Endothelial cell of umbilical vein (primary cell): ENCODE data around the gene TMEM161A. TPM values are rescaled to one million over a fixed set of nuclear protein-coding genes. Genes with fewer than 3 reads are reported as not detected.
"Not testable (repeated sequence)": the region's sequence is repeated elsewhere in the genome, so short reads cannot be mapped to it uniquely, and the experiment has no call there.

ENCODE experiments used
- BruUV-seq: library from RNA; stranded (reverse); fragments of 400-500 nt; replicated peaks from 2 replicates; lab custom pipeline; 2021; lab: Mats Ljungman, UMichigan
- CTCF ChIA-PET: fragments of 300-600, 350-600 bp; sonication (Branson Sonifier 250); formaldehyde crosslinking; loops from one replicate; lab custom pipeline; 2021; ENCODE audit warnings: antibody characterized with exemption, inconsistent platforms; lab: Charles Lee
- POLR2A ChIA-PET: fragments of 300-600, 350-600 bp; sonication (Branson Sonifier 250); formaldehyde crosslinking; loops from one replicate; lab custom pipeline; 2021; ENCODE audit warnings: antibody characterized with exemption, inconsistent platforms; lab: Charles Lee
- DNase-seq: peaks from one replicate; pipeline ENCODE4 v3.0.0-alpha.2; 2011; ENCODE audit warnings: low read depth, low spot score
- FAIRE-seq: peaks from 2 replicates; lab custom pipeline; 2011; peaks lifted over from hg19 to GRCh38; lab: Jason Lieb, UNC
- H2AFZ ChIP-seq: 2 replicates; pipeline ENCODE4 v1.6.0; 2012; ENCODE audit warnings: low read depth, low read length, control low read depth, inconsistent platforms
- H3K27ac ChIP-seq: 2 replicates; pipeline ENCODE4 v1.5.1; 2011; ENCODE audit warnings: low read depth, mild to moderate bottlenecking, control low read depth, low read length, moderate library complexity; ENCODE audit not compliant: insufficient read depth
- H3K27me3 ChIP-seq, 2 experiments: 2 replicates each; pipeline versions ENCODE4 v1.6.0 to v1.6.1; 2011; ENCODE audit warnings: low read length in 2 of 2, mixed read lengths in 1 of 2; ENCODE audit not compliant: control insufficient read depth in 2 of 2, insufficient read depth in 2 of 2
- H3K36me3 ChIP-seq, 2 experiments: 2 replicates in 1 of 2; 3 replicates in 1 of 2; pipeline ENCODE4 v1.5.1; 2011; ENCODE audit warnings: low read length in 2 of 2, mild to moderate bottlenecking in 1 of 2, moderate library complexity in 1 of 2; ENCODE audit not compliant: control insufficient read depth in 2 of 2, insufficient read depth in 2 of 2; ENCODE audit errors: extremely low read depth in 1 of 2
- H3K4me1 ChIP-seq: 3 replicates; pipeline ENCODE4 v1.5.1; 2011; ENCODE audit warnings: mild to moderate bottlenecking, low read length; ENCODE audit not compliant: control insufficient read depth, insufficient read depth; ENCODE audit errors: extremely low read depth
- H3K4me2 ChIP-seq: 2 replicates; pipeline ENCODE4 v1.6.1; 2011; ENCODE audit warnings: low read length, control low read depth, mixed read lengths; ENCODE audit not compliant: insufficient read depth
- H3K4me3 ChIP-seq, 3 experiments: fragments of 200-600 bp in 1 of 3; sonication (generic), shearing (Covaris generic) in 1 of 3; replicated peaks in 1 of 3; 2 replicates each; pipeline ENCODE4 v1.5.1; 2011 to 2016; ENCODE audit warnings: control low read depth in 3 of 3, low read length in 3 of 3, mild to moderate bottlenecking in 2 of 3, inconsistent platforms in 1 of 3, low read depth in 1 of 3, moderate library complexity in 1 of 3; ENCODE audit not compliant: insufficient read depth in 1 of 3
- H3K79me2 ChIP-seq: 2 replicates; pipeline ENCODE4 v1.6.0; 2012; ENCODE audit warnings: low read length, inconsistent platforms; ENCODE audit not compliant: control insufficient read depth, insufficient read depth
- H3K9ac ChIP-seq: replicated peaks from 2 replicates; pipeline ENCODE3; 2011; ENCODE audit warnings: low read length, control low read depth; ENCODE audit not compliant: insufficient read depth; ENCODE audit errors: extremely low read depth
- H3K9me1 ChIP-seq: replicated peaks from 3 replicates; pipeline ENCODE4 v1.6.0; 2011; ENCODE audit warnings: mild to moderate bottlenecking, low read length; ENCODE audit not compliant: control insufficient read depth, insufficient read depth; ENCODE audit errors: extremely low read depth
- H3K9me3 ChIP-seq: replicated peaks from 2 replicates; pipeline ENCODE4 v1.5.1; 2012; ENCODE audit warnings: low read length, inconsistent platforms; ENCODE audit not compliant: control insufficient read depth, insufficient read depth
- H4K20me1 ChIP-seq: replicated peaks from 2 replicates; pipeline ENCODE3; 2011; ENCODE audit warnings: mild to moderate bottlenecking, low read length; ENCODE audit not compliant: control insufficient read depth, insufficient read depth; ENCODE audit errors: extremely low read depth
- EZH2 ChIP-seq: IDR thresholded peaks from 2 replicates; pipeline ENCODE4 v1.6.1; 2012; ENCODE audit warnings: borderline replicate concordance, low read depth, mild to moderate bottlenecking, moderate library complexity, low read length, inconsistent platforms; ENCODE audit not compliant: severe bottlenecking
- FOS ChIP-seq: IDR thresholded peaks from 2 replicates; pipeline ENCODE4 v1.6.1; 2011; ENCODE audit warnings: mild to moderate bottlenecking, low read length, moderate library complexity, borderline replicate concordance; ENCODE audit not compliant: insufficient read depth
- GATA2 ChIP-seq: IDR thresholded peaks from 2 replicates; pipeline ENCODE4 v1.7.0; 2011; ENCODE audit warnings: low read depth, mild to moderate bottlenecking, moderate library complexity, mixed read lengths, low read length; ENCODE audit not compliant: insufficient read length, insufficient read depth
- JUN ChIP-seq: IDR thresholded peaks from 2 replicates; pipeline ENCODE4 v1.6.1; 2011; ENCODE audit warnings: borderline replicate concordance, low read depth; ENCODE audit not compliant: insufficient read length, insufficient read depth
- MYC ChIP-seq: IDR thresholded peaks from one replicate; pipeline ENCODE4 v1.6.1; 2011; ENCODE audit warnings: mild to moderate bottlenecking, low read depth, low read length
- POLR2A ChIP-seq: IDR thresholded peaks from 2 replicates; pipeline ENCODE4 v1.6.1; 2012; ENCODE audit warnings: low read depth, mild to moderate bottlenecking, control low read depth, low read length
- POLR2AphosphoS5 ChIP-seq: IDR thresholded peaks from 2 replicates; pipeline ENCODE4 v1.6.1; 2012; ENCODE audit warnings: low read depth, mild to moderate bottlenecking, control low read depth, low read length, moderate library complexity; ENCODE audit not compliant: insufficient read depth
- dilution Hi-C: fragments of 300-500 bp; cut with MboI; formaldehyde crosslinking; loops from one replicate; pipeline ENCODE4 v1.15.0; 2019; ENCODE audit warnings: low sequenced_read_pairs; ENCODE audit not compliant: extremely low pct_ligation_motif_present
- intact Hi-C: fragments of 100-400 bp; cut with micrococcal nuclease; formaldehyde crosslinking; loops from one replicate; pipeline ENCODE4 v1.10.0; 2022
- polyA plus RNA-seq, 4 experiments: library from polyadenylated mRNA; depleted of rRNA in 3 of 4; stranded (reverse) in 3 of 4; unstranded in 1 of 4; fragments of >200 nt; gene quantifications; 2 replicates each; pipeline versions ENCODE4 v1.2.1 to v1.2.3, GENCODE V29; 2011 to 2012; ENCODE audit warnings: missing spikeins in 1 of 4
- total RNA-seq: library from RNA; stranded (reverse); gene quantifications from 2 replicates; pipeline ENCODE4 v1.2.3, GENCODE V29; 2021
- TF ChIP-seq, protein P1 (sequence below), 2 donors: IDR thresholded peaks; 1 replicate in 1 of 2; 2 replicates in 1 of 2; pipeline ENCODE4 v1.5.1; 2011; ENCODE audit warnings: low read length in 2 of 2, mild to moderate bottlenecking in 2 of 2, moderate library complexity in 2 of 2, control low read depth in 1 of 2, inconsistent platforms in 1 of 2, low read depth in 1 of 2; ENCODE audit not compliant: insufficient read depth in 1 of 2; ENCODE audit errors: extremely low read depth in 1 of 2
- TF ChIP-seq, protein P2 (sequence below): IDR thresholded peaks from 2 replicates; pipeline ENCODE4 v1.6.1; 2011; ENCODE audit not compliant: insufficient read depth, insufficient read length

TMEM161A gene
- total and polyA plus RNA-seq, 2 donors (not counting 3 experiments of a cell fraction or from before 2014, with no cell fraction given) = 24.1 to 54.9 TPM

DNA sequence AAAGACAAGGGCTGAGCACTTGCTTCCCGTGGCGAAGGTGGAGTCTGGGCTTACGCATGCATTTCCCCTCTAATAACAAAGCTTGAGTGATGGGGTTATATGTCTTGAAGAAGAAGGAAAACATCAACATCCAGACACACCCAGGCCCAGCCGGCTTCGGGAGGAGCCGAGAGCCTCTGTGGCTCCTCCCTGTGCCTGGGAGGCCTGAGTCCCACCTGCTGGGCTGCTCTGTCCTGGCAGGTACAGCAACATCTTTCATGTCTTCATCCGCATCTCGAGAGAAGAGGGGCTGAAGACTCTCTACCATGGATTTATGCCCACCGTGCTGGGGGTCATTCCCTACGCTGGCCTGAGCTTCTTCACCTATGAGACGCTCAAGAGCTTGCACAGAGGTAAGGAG, 30.6 kb downstream of the TMEM161A start:
- intact Hi-C loops = loop anchor here (5.0 kb wide), 1 partner anchor 45 kb away; the partner anchor contains the start of gene SLC25A42
- Histone ChIP-seq H3K4me2 (no peak overlapping the region), H3K36me3 (no peaks in the 10 kb centered on the region), H3K4me3 (no peak overlapping the region), H3K9me1 (no peaks in the 10 kb centered on the region), H4K20me1 (no peaks in the 10 kb centered on the region), H2AFZ (no peak overlapping the region), H3K9ac (no peak overlapping the region), H3K9me3 (no peaks in the 10 kb centered on the region), H3K79me2 (no peaks in the 10 kb centered on the region), H3K27ac (no peak overlapping the region), H3K4me1 (no peaks in the 10 kb centered on the region), H3K27me3 (no peaks in the 10 kb centered on the region)
- FAIRE-seq (no peak), DNase-seq (no peak)
- ChIA-PET POLR2A (no interaction called here), CTCF (no interaction called here)
- dilution Hi-C loops = no loop called here
- TF ChIP-seq GATA2 (no peak), EZH2 (no peak), JUN (no peak), MYC (no peak), FOS (no peak), POLR2AphosphoS5 (no peak), POLR2A (no peak)
- TF ChIP-seq, protein P1, sequence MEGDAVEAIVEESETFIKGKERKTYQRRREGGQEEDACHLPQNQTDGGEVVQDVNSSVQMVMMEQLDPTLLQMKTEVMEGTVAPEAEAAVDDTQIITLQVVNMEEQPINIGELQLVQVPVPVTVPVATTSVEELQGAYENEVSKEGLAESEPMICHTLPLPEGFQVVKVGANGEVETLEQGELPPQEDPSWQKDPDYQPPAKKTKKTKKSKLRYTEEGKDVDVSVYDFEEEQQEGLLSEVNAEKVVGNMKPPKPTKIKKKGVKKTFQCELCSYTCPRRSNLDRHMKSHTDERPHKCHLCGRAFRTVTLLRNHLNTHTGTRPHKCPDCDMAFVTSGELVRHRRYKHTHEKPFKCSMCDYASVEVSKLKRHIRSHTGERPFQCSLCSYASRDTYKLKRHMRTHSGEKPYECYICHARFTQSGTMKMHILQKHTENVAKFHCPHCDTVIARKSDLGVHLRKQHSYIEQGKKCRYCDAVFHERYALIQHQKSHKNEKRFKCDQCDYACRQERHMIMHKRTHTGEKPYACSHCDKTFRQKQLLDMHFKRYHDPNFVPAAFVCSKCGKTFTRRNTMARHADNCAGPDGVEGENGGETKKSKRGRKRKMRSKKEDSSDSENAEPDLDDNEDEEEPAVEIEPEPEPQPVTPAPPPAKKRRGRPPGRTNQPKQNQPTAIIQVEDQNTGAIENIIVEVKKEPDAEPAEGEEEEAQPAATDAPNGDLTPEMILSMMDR (IDR thresholded peaks at IDR 0.05; ENCODE audit: extremely low read depth in 1 of 2, insufficient read depth in 1 of 2, low read depth in 1 of 2, low read length in 2 of 2) = no peak
- TF ChIP-seq, protein P2, sequence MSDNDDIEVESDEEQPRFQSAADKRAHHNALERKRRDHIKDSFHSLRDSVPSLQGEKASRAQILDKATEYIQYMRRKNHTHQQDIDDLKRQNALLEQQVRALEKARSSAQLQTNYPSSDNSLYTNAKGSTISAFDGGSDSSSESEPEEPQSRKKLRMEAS = no peak
- no TSS peak for BruUV-seq

DNA sequence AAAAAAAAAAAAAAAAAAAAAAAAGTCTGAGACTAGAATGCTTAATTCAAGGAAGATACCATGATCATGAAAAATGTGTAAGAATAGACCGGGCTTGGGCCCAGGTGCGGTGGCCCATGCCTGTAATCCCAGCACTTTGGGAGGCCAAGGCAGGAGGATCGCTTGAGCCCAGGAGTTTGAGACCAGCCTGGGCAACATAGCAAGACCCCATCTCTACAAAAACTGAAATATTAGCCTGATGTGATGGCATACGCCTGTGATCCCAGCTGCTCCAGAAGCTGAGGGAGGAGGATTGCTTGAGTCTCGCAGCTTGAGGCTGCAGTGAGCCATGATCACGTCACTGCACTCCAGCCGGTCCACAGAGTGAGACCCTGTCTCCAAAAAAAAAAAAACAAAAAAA, 31.3 kb downstream of the TMEM161A start:
- H3K79me2 ChIP-seq, H3K4me2 ChIP-seq, H3K4me1 ChIP-seq, H4K20me1 ChIP-seq, H3K27me3 ChIP-seq, POLR2A ChIA-PET, BruUV-seq, dilution Hi-C loops, H3K9me1 ChIP-seq, H3K36me3 ChIP-seq, H3K27ac ChIP-seq, H2AFZ ChIP-seq, CTCF ChIA-PET, H3K9me3 ChIP-seq, DNase-seq, FAIRE-seq, H3K4me3 ChIP-seq, H3K9ac ChIP-seq: not testable (repeated sequence)
- intact Hi-C loops = loop anchor here (5.0 kb wide), 1 partner anchor 45 kb away; the partner anchor contains the start of gene SLC25A42
